Pancreas (tissue), 10 donors: ENCODE measurements around the gene PHLDB2. TPM values are rescaled to one million over a fixed set of nuclear protein-coding genes. Genes with fewer than 3 reads are reported as not detected.

Experiments used
- ATAC-seq, 4 donors: fragments of 200-7000 bp; cut with Tn5 transposase; one replicate each; pipeline versions ENCODE4 v1.8.0 to v1.9.1; 2020; ENCODE audit warnings: mild to moderate bottlenecking in 4 of 4, moderate library complexity in 4 of 4
- DNase-seq, 6 donors: peaks; one replicate each; pipeline ENCODE4 v3.0.0-alpha.2; 2020
- FAIRE-seq: peaks from 2 replicates; lab custom pipeline; 2012; peaks lifted over from hg19 to GRCh38; lab: Jason Lieb, UNC
- H3K27ac ChIP-seq, 4 donors: fragments of 200-600 bp; sonication (generic); 1 replicate in 3 of 4; 2 replicates in 1 of 4; pipeline versions ENCODE4 v1.5.0 to v1.8.0; 2020
- H3K27me3 ChIP-seq, 4 donors: fragments of 200-600 bp; one replicate each; pipeline ENCODE4 v1.8.0; 2021
- H3K36me3 ChIP-seq, 3 donors: fragments of 200-600 bp; sonication (generic) in 1 of 3; one replicate each; pipeline versions ENCODE4 v1.5.0 to v1.8.0; 2020 to 2021
- H3K4me1 ChIP-seq, 3 donors: fragments of 200-600 bp; one replicate each; pipeline ENCODE4 v1.8.0; 2021
- H3K4me3 ChIP-seq, 4 donors: fragments of 200-600 bp; sonication (generic) in 2 of 4; one replicate each; pipeline versions ENCODE4 v1.5.0 to v1.8.0; 2020 to 2021
- H3K9me3 ChIP-seq, 4 donors: fragments of 200-600 bp; one replicate each; pipeline ENCODE4 v1.8.0; 2021
- WGBS, 2 donors: extraction: QIAGEN DNeasy Blood & Tissue Kit; methylation state at CpG; one replicate each; pipeline ENCODE4 v1.1.7; 2013; 5-methylcytosine and 5-hydroxymethylcytosine counted together
- intact Hi-C, 3 donors: fragments of 100-400 bp; cut with DNase I; formaldehyde crosslinking; loops; one replicate each; pipeline versions ENCODE4 v1.11.1 to v1.14.2; 2022
- polyA plus RNA-seq, 2 donors: library from polyadenylated mRNA; stranded (reverse); fragments of 200-250 nt; gene quantifications; one replicate each; pipeline ENCODE4 v1.2.3, GENCODE V29; 2013
- total RNA-seq, 6 donors: library from RNA; stranded (reverse); fragmentation: NEBNext Ultra II Directional in 4 of 6; extraction: Animal tissue kit (Norgen Biotek cat#: 25700) in 4 of 6; gene quantifications; one replicate each; pipeline versions ENCODE4 v1.2.1 to v1.2.4, GENCODE V29; 2021 to 2023
- TF ChIP-seq, protein P1 (sequence below), 4 donors: fragments of 200-600 bp; sonication (generic) in 3 of 4; IDR thresholded peaks; one replicate each; pipeline versions ENCODE4 v1.5.0 to v1.8.0; 2021; ENCODE audit warnings: antibody characterized with exemption in 4 of 4
- donor health status: healthy with polysubstance abuse.
- donor health status: DM: no; HTN: no; CAD: no; lungs with moderate emphysema.
- donor health status: DM: no; HTN: no; CAD: no.
- donor health status: control.
- donor health status: control.
- donor health status: Bipolar disorder and iron deficiency.
- donor health status: DM: yes; HTN: yes; CAD: no.
- donor health status: DM: no; HTN: no; CAD: no.
- donor health status: DM: no; HTN: no; CAD: no.
- donor health status: DM: yes; HTN: yes; CAD: no.

PHLDB2 gene
- 10 to 100 TPM; 10.8 to 36.7 (median 15.1) TPM for total RNA-seq
- polyA plus RNA-seq = 10 to 100 TPM; 13.5 to 22.6 TPM

DNA sequence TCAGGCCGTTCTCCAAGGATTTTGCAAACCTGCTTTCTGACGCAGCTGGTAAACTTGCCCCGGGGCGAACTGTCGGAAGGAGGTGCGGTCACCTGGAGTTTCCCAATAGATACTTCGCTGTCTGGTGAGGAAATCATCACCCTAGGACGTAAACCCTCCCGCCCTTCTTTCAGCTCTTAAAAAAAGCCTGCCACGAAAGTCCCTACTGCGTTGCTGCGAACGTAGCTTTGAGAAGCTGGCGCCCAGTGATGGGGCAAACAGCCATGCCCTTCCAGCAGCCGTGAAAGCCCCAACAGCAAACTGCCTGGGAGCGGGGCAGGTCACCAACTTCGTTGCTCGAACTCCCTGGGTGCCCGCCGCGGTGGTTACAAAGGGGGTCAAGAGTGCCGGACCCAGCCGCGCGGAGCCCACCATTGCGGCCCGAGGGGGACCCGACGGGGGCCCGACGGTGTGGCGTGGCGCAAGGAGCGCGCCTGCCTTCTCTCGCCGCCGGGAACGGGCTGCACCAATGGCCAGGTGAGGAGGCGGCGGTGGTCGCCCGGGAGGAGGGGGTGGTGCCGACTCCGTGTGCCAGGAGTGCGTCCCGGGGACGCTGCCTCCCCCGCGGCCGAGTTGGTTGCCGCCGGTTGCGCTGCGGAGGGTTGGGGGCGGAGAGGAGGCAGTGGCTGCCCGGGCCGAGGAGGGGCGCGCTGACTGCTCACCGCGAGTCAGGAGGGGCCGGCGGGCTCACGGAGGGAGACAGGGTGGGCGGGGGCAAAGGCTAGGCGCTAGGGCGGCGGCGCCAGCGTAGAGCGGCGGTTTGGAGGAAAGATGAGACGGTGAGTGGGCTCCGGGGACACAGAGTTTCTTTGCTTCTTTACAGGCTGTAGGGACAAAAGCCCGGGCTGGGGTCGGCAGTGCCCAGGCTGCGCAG is at the start of gene PHLDB2:
PHLDB2 (plus strand) TSS at position 205 of the 913 bp plus-strand sequence. CDS start 24,813 bp downstream, outside the sequence.
- FAIRE-seq (no peak), DNase-seq (peak; percentile 42 to 87 (median 66)), ATAC-seq (peak; percentile 70 to 85 (median 82))
- H3K27me3 ChIP-seq = no peaks in the 10 kb centered on the region
- H3K36me3 ChIP-seq = no peaks in the 10 kb centered on the region
- no peaks in the 10 kb centered on the region for H3K9me3 ChIP-seq
- TF ChIP-seq, protein P1, sequence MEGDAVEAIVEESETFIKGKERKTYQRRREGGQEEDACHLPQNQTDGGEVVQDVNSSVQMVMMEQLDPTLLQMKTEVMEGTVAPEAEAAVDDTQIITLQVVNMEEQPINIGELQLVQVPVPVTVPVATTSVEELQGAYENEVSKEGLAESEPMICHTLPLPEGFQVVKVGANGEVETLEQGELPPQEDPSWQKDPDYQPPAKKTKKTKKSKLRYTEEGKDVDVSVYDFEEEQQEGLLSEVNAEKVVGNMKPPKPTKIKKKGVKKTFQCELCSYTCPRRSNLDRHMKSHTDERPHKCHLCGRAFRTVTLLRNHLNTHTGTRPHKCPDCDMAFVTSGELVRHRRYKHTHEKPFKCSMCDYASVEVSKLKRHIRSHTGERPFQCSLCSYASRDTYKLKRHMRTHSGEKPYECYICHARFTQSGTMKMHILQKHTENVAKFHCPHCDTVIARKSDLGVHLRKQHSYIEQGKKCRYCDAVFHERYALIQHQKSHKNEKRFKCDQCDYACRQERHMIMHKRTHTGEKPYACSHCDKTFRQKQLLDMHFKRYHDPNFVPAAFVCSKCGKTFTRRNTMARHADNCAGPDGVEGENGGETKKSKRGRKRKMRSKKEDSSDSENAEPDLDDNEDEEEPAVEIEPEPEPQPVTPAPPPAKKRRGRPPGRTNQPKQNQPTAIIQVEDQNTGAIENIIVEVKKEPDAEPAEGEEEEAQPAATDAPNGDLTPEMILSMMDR (IDR thresholded peaks at IDR 0.05) = no peak
- H3K4me3 ChIP-seq = peak within 1 kb of the TSS; percentile 56 to 69 (median 60)
- whole genome bisulfite sequencing, 2 donors = 1% methylated on average over 72 to 78 of the region's 78 CpGs
- H3K4me1 ChIP-seq = peaks cover 11 to 18% (median 11%) of the 10 kb centered on the region in 3 donors
- H3K27ac ChIP-seq = peak within 1 kb of the TSS; percentile 54 to 87 (median 80)
- intact Hi-C loops = loop anchor here in 1 of 3 donors (5.0 kb wide), 1 partner anchor 142 kb away; no protein-coding TSS in a partner anchor

DNA sequence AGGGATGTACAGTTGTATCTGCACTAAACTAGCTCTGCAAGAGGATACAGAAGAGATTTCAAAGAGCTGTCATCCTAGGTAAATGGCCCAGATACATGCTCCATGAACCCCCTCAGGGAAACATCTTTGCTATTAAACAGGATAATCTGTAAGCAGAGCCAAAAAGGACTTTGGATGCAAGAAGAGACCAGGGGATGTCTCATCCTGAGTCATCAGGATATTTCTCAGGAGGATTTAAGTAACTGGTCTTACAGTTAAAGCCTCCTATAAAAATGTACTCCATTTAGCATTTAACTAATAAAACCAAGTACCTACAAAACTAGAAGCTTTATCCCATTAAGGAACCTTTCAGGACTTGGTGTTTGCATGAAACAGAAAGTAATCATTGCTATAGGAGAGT is 48.2 kb upstream of the PHLDB2 start:
- no peak overlapping the region for H3K27ac ChIP-seq
- peaks cover 9 to 33% (median 24%) of the 10 kb centered on the region in 3 donors for H3K4me1 ChIP-seq
- no peak overlapping the region for H3K4me3 ChIP-seq
- no peaks in the 10 kb centered on the region for H3K27me3 ChIP-seq
- H3K36me3 ChIP-seq = no peaks in the 10 kb centered on the region
- ATAC-seq = no peak
- H3K9me3 ChIP-seq = no peaks in the 10 kb centered on the region
- DNase-seq = no peak
- no peak for FAIRE-seq
- intact Hi-C loops = no loop called here
- TF ChIP-seq, protein P1 (IDR thresholded peaks at IDR 0.05) = no peak

DNA sequence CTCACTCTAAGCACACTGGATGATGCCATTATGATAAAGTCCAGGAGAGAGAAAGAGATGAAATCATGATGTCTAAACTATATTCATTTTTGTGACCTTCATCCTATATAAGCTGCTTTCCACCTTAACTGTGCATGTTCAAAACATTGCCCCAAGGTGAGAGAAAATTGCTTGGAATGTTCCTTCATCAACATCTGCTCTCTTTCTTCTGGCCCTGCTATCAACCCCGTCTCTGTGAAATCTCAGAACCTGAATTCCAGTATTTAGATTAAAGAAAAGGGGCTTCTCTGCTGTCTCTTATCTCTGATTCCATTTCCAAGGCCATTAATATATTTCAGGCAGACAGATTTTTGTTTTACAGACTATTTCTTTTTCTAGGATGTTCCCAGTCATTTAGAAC is 47.3 kb upstream of the PHLDB2 start:
- no peaks in the 10 kb centered on the region for H3K36me3 ChIP-seq
- no peak overlapping the region for H3K4me3 ChIP-seq
- peak overlapping the region in 1 of 4 donors; percentile 14 for H3K27ac ChIP-seq
- peaks cover 9 to 33% (median 24%) of the 10 kb centered on the region in 3 donors for H3K4me1 ChIP-seq
- TF ChIP-seq, protein P1 (IDR thresholded peaks at IDR 0.05) = no peak
- no peaks in the 10 kb centered on the region for H3K9me3 ChIP-seq
- FAIRE-seq = no peak
- ATAC-seq = no peak
- WGBS, 2 donors = 19 to 38% methylated on average over 1 of the region's 1 CpG
- intact Hi-C loops = no loop called here
- no peak for DNase-seq
- H3K27me3 ChIP-seq = no peaks in the 10 kb centered on the region

DNA sequence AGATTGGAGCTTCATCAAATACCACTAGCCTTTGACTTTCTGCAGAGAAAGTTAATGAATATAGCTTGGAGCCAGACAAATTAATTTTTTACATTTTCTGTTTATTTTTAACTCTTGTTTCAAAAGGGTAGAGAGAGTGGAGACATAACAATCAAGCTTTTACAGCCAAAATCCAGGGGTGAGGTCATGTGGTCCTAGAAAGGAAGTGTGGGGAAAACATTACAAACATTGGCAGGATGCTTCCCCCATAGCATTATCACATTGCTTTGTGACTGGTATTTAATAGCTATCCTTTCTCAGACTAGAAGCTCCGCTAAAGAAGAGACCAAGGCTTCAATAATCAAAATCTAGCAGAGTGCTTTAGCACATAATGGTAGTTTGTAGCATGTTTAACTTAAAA is 46.4 kb upstream of the PHLDB2 start:
- H3K4me1 ChIP-seq = peaks cover 9 to 33% (median 20%) of the 10 kb centered on the region in 3 donors
- no peaks in the 10 kb centered on the region for H3K9me3 ChIP-seq
- H3K27me3 ChIP-seq = no peaks in the 10 kb centered on the region
- DNase-seq (no peak), FAIRE-seq (no peak), ATAC-seq (peak in 1 of 4 donors; percentile 35)
- peak overlapping the region in 1 of 4 donors; percentile 14 for H3K27ac ChIP-seq
- TF ChIP-seq, protein P1 (IDR thresholded peaks at IDR 0.05) = no peak
- intact Hi-C loops = no loop called here
- 61 to 76% methylated on average over 1 of the region's 1 CpG for WGBS, 2 donors
- H3K4me3 ChIP-seq = no peak overlapping the region
- no peaks in the 10 kb centered on the region for H3K36me3 ChIP-seq
